CD14-positive monocyte (primary cell): ENCODE measurements around the gene TBC1D19. TPM values are rescaled to one million over a fixed set of nuclear protein-coding genes. Genes with fewer than 3 reads are reported as not detected.
"Not testable (repeated sequence)": the region's sequence is repeated elsewhere in the genome, so short reads cannot be mapped to it uniquely, and the experiment has no call there.

Experiments used
- DNase-seq, 3 donors: peaks; one replicate each; pipeline ENCODE4 v3.0.0-alpha.2; 2011 to 2022
- H2AFZ ChIP-seq: 2 replicates; pipeline ENCODE4 v1.6.0; 2012; ENCODE audit warnings: mild to moderate bottlenecking, low read depth, low read length, inconsistent platforms; ENCODE audit not compliant: insufficient read depth, poor library complexity, severe bottlenecking
- H3K27ac ChIP-seq, 2 donors: 1 replicate in 1 of 2; 2 replicates in 1 of 2; pipeline ENCODE4 v1.5.1; 2012 to 2013; ENCODE audit warnings: low read length in 2 of 2, control low read depth in 1 of 2, inconsistent platforms in 1 of 2, low read depth in 1 of 2, mild to moderate bottlenecking in 1 of 2
- H3K27me3 ChIP-seq, 2 donors: one replicate each; pipeline versions ENCODE4 v1.6.0 to v1.6.1; 2011 to 2013; ENCODE audit warnings: low read length in 2 of 2; ENCODE audit not compliant: control insufficient read depth in 2 of 2, insufficient read depth in 2 of 2
- H3K36me3 ChIP-seq, 2 donors: replicated peaks in 1 of 2; 1 replicate in 1 of 2; 2 replicates in 1 of 2; pipeline versions ENCODE4 v1.5.1 to v1.6.1; 2012 to 2013; ENCODE audit warnings: low read length in 2 of 2, control low read depth in 1 of 2, inconsistent platforms in 1 of 2, mild to moderate bottlenecking in 1 of 2; ENCODE audit not compliant: insufficient read depth in 2 of 2, control insufficient read depth in 1 of 2
- H3K4me1 ChIP-seq, 2 donors: 1 replicate in 1 of 2; 2 replicates in 1 of 2; pipeline versions ENCODE4 v1.5.1 to v1.6.1; 2012 to 2013; ENCODE audit warnings: low read length in 2 of 2, control low read depth in 1 of 2, inconsistent platforms in 1 of 2, mild to moderate bottlenecking in 1 of 2, moderate library complexity in 1 of 2; ENCODE audit not compliant: insufficient read depth in 2 of 2, control insufficient read depth in 1 of 2
- H3K4me2 ChIP-seq: replicated peaks from 2 replicates; pipeline ENCODE3; 2012; ENCODE audit warnings: low read length, moderate library complexity, mild to moderate bottlenecking; ENCODE audit not compliant: poor library complexity, severe bottlenecking; ENCODE audit errors: extremely low read depth
- H3K4me3 ChIP-seq, 3 experiments: fragments of 200-600 bp in 1 of 3; sonication (generic) in 1 of 3; replicated peaks in 1 of 3; 1 replicate in 2 of 3; 2 replicates in 1 of 3; pipeline ENCODE4 v1.5.1; 2011 to 2013; ENCODE audit warnings: low read length in 3 of 3, mild to moderate bottlenecking in 3 of 3, control low read depth in 2 of 3, low read depth in 2 of 3, inconsistent platforms in 1 of 3, moderate library complexity in 1 of 3
- H3K79me2 ChIP-seq: 2 replicates; pipeline ENCODE4 v1.6.0; 2012; ENCODE audit warnings: mild to moderate bottlenecking, control low read depth, inconsistent platforms, low read length, moderate library complexity; ENCODE audit not compliant: insufficient read depth
- H3K9ac ChIP-seq: 2 replicates; pipeline ENCODE4 v1.6.0; 2017; ENCODE audit warnings: low read length, mild to moderate bottlenecking; ENCODE audit not compliant: insufficient read depth, poor library complexity, severe bottlenecking
- H3K9me3 ChIP-seq, 2 donors: replicated peaks in 1 of 2; 1 replicate in 1 of 2; 2 replicates in 1 of 2; pipeline versions ENCODE4 v1.5.1 to v1.6.1; 2012 to 2013; ENCODE audit warnings: low read length in 2 of 2, control low read depth in 1 of 2; ENCODE audit not compliant: control insufficient read depth in 1 of 2, insufficient read depth in 1 of 2
- H4K20me1 ChIP-seq: 2 replicates; pipeline ENCODE4 v1.6.0; 2012; ENCODE audit warnings: mild to moderate bottlenecking, low read length, control low read depth, moderate library complexity; ENCODE audit not compliant: insufficient read depth
- H3K27ac Mint-ChIP-seq, 7 donors: one replicate each; pipeline ENCODE4 v1.8.0; 2020; ENCODE audit warnings: mild to moderate bottlenecking in 7 of 7, mixed read lengths in 7 of 7, moderate library complexity in 6 of 7, inconsistent platforms in 2 of 7
- H3K27me3 Mint-ChIP-seq, 3 donors: one replicate each; pipeline ENCODE4 v1.8.0; 2021 to 2022; ENCODE audit warnings: low read depth in 3 of 3, mild to moderate bottlenecking in 3 of 3, mixed read lengths in 3 of 3, moderate library complexity in 3 of 3, inconsistent platforms in 1 of 3
- H3K36me3 Mint-ChIP-seq, 2 donors: one replicate each; pipeline ENCODE4 v1.8.0; 2020; ENCODE audit warnings: mixed read lengths in 2 of 2, inconsistent platforms in 1 of 2, mild to moderate bottlenecking in 1 of 2
- H3K4me1 Mint-ChIP-seq: one replicate; pipeline ENCODE4 v1.8.0; 2020; ENCODE audit warnings: mild to moderate bottlenecking, mixed read lengths
- H3K4me3 Mint-ChIP-seq, 2 donors: one replicate each; pipeline ENCODE4 v1.8.0; 2020; ENCODE audit warnings: mild to moderate bottlenecking in 2 of 2, mixed read lengths in 2 of 2, moderate library complexity in 1 of 2
- H3K9me3 Mint-ChIP-seq, 7 donors: one replicate each; pipeline ENCODE4 v1.8.0; 2020 to 2022; ENCODE audit warnings: mixed read lengths in 7 of 7, mild to moderate bottlenecking in 6 of 7, moderate library complexity in 6 of 7, inconsistent platforms in 2 of 7
- CTCF ChIP-seq: fragments of 200-600 bp; IDR thresholded peaks from one replicate; pipeline ENCODE4 v1.8.0; 2022; ENCODE audit warnings: antibody characterized with exemption, mild to moderate bottlenecking
- WGBS: methylation state at CpG from one replicate; pipeline ENCODE4 v1.1.5; 2013; ENCODE audit warnings: missing lambda C conversion rate; ENCODE audit not compliant: insufficient coverage; 5-methylcytosine and 5-hydroxymethylcytosine counted together
- intact Hi-C, 2 donors: fragments of 100-400 bp; cut with micrococcal nuclease; formaldehyde crosslinking; loops; one replicate each; pipeline versions ENCODE4 v1.15.0 to v1.15.1; 2023
- polyA plus RNA-seq, 3 donors: library from polyadenylated mRNA; depleted of rRNA in 1 of 3; unstranded in 2 of 3; stranded (reverse) in 1 of 3; fragments of 300-500 nt in 2 of 3; fragments of >200 nt in 1 of 3; fragmentation: Illumina TruSeq in 2 of 3; gene quantifications; 1 replicate in 2 of 3; 2 replicates in 1 of 3; pipeline ENCODE4 v1.2.3, GENCODE V29; 2012 to 2021

TBC1D19 gene
- polyA plus RNA-seq, 3 donors, result 0.19 to 0.84 (median 0.33) TPM

GRCh38 chr4:26636458-26636857, 52.6 kb downstream of the TBC1D19 start:
- no peaks in the 10 kb centered on the region for H3K79me2 ChIP-seq
- no peaks in the 10 kb centered on the region for H4K20me1 ChIP-seq
- H3K9ac ChIP-seq, result no peak overlapping the region
- H3K36me3 ChIP-seq, result no peaks in the 10 kb centered on the region
- peaks cover 6% of the 10 kb centered on the region in 2 donors for H3K36me3 Mint-ChIP-seq
- peaks cover 0 to 6% of the 10 kb centered on the region in 2 donors for H3K9me3 ChIP-seq
- H3K4me1 ChIP-seq, result no peaks in the 10 kb centered on the region
- intact Hi-C loops, result no loop called here
- H2AFZ ChIP-seq, result no peak overlapping the region
- no peaks in the 10 kb centered on the region for H3K27me3 ChIP-seq
- H3K4me3 ChIP-seq, result no peak overlapping the region
- no peak overlapping the region for H3K27ac ChIP-seq
- no peak overlapping the region for H3K4me3 Mint-ChIP-seq
- H3K27me3 Mint-ChIP-seq, result no peaks in the 10 kb centered on the region
- H3K27ac Mint-ChIP-seq, result no peak overlapping the region
- no peak overlapping the region for H3K4me2 ChIP-seq
- no peak for TF ChIP-seq CTCF
- H3K4me1 Mint-ChIP-seq, result no peaks in the 10 kb centered on the region
- peaks cover 3 to 7% (median 5%) of the 10 kb centered on the region in 7 donors for H3K9me3 Mint-ChIP-seq
- no peak for DNase-seq

- H3K27me3 ChIP-seq, H3K36me3 ChIP-seq, H3K27me3 Mint-ChIP-seq, H3K27ac Mint-ChIP-seq, H3K4me3 ChIP-seq, H3K79me2 ChIP-seq, H3K4me1 Mint-ChIP-seq, H3K4me2 ChIP-seq, H2AFZ ChIP-seq, H3K9ac ChIP-seq, H3K4me3 Mint-ChIP-seq, H3K36me3 Mint-ChIP-seq, H3K4me1 ChIP-seq, H3K27ac ChIP-seq, DNase-seq, H3K9me3 ChIP-seq, intact Hi-C loops, H4K20me1 ChIP-seq: not testable (repeated sequence)
- 100% methylated on average over 5 of the region's 8 CpGs for WGBS
- H3K9me3 Mint-ChIP-seq, result peaks cover 5 to 19% (median 10%) of the 10 kb centered on the region in 7 donors
These were observed 56.8 kb downstream of the TBC1D19 start for GRCh38 chr4:26640639-26641038.
